Measurements from ENCODE around the gene MLLT6. TPM values are rescaled to one million over a fixed set of nuclear protein-coding genes. Genes with fewer than 3 reads are reported as not detected.

The MLLT6 gene
- total RNA-seq, 1 experiment from 2014 or later = 50.6 TPM

- no peaks in the 10 kb centered on the region for H3K9me3 ChIP-seq (ENCODE audit: control insufficient read depth, insufficient read depth, low read depth, low read length)
- H3K27me3 ChIP-seq (ENCODE audit: control insufficient read depth, insufficient read depth, low read length) = no peaks in the 10 kb centered on the region
- H3K4me1 ChIP-seq (ENCODE audit: control insufficient read depth, insufficient read depth, low read length) = no peaks in the 10 kb centered on the region
- BruUV-seq (replicated peaks) = no TSS peak
- H3K27ac ChIP-seq (ENCODE audit: low read length) = no peak overlapping the region
- ChIA-PET CTCF (no interaction called here), POLR2A (interaction anchor here (0.6 kb wide), 1 partner anchor 288 kb away, joined by 3 read pairs; no protein-coding TSS in a partner anchor)
- DNase-seq (ENCODE audit: low read depth, low spot score) (no peak), ATAC-seq (no peak)
- H3K4me3 ChIP-seq (ENCODE audit: low read depth in 2 of 2, low read length in 2 of 2) = no peak overlapping the region
- TF ChIP-seq, protein P1, sequence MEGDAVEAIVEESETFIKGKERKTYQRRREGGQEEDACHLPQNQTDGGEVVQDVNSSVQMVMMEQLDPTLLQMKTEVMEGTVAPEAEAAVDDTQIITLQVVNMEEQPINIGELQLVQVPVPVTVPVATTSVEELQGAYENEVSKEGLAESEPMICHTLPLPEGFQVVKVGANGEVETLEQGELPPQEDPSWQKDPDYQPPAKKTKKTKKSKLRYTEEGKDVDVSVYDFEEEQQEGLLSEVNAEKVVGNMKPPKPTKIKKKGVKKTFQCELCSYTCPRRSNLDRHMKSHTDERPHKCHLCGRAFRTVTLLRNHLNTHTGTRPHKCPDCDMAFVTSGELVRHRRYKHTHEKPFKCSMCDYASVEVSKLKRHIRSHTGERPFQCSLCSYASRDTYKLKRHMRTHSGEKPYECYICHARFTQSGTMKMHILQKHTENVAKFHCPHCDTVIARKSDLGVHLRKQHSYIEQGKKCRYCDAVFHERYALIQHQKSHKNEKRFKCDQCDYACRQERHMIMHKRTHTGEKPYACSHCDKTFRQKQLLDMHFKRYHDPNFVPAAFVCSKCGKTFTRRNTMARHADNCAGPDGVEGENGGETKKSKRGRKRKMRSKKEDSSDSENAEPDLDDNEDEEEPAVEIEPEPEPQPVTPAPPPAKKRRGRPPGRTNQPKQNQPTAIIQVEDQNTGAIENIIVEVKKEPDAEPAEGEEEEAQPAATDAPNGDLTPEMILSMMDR (IDR thresholded peaks at IDR 0.05) = no peak
- TF ChIP-seq SIN3A (IDR thresholded peaks at IDR 0.05; ENCODE audit: borderline replicate concordance, insufficient read depth, low read depth, low read length) (no peak), POLR2AphosphoS5 (IDR thresholded peaks at IDR 0.05; ENCODE audit: low read depth, low read length) (no peak), TCF7L2 (IDR thresholded peaks at IDR 0.05; ENCODE audit: low read depth, low read length) (no peak), REST (IDR thresholded peaks at IDR 0.05; ENCODE audit: insufficient read depth in 1 of 2, low read depth in 2 of 2, low read length in 1 of 2) (no peak)
- in situ Hi-C loops (cut with HindIII; ENCODE audit: low pct_unique_long_range_greater_than_20kb, low sequenced_read_pairs) = no loop called here
- intact Hi-C loops (cut with micrococcal nuclease; ENCODE audit: unreplicated experiment) = no loop called here
- no peaks in the 10 kb centered on the region for H3K36me3 ChIP-seq (ENCODE audit: control insufficient read depth, insufficient read depth, low read length)
These were observed 19.6 kb upstream of the MLLT6 start for GRCh38 chr17:38685491-38685890.

- ATAC-seq = no peak
- Histone ChIP-seq H3K36me3 (ENCODE audit: control insufficient read depth, insufficient read depth, low read length) (no peaks in the 10 kb centered on the region), H3K4me3 (ENCODE audit: low read depth in 2 of 2, low read length in 2 of 2) (no peak overlapping the region), H3K27ac (ENCODE audit: low read length) (no peak overlapping the region), H3K4me1 (ENCODE audit: control insufficient read depth, insufficient read depth, low read length) (no peaks in the 10 kb centered on the region), H3K27me3 (ENCODE audit: control insufficient read depth, insufficient read depth, low read length) (no peaks in the 10 kb centered on the region), H3K9me3 (ENCODE audit: control insufficient read depth, insufficient read depth, low read depth, low read length) (no peaks in the 10 kb centered on the region)
- ChIA-PET POLR2A (interaction anchor here (0.6 kb wide), 1 partner anchor 11 kb away, joined by 3 read pairs; no protein-coding TSS in a partner anchor), CTCF (interaction anchor here (0.7 kb wide), 1 partner anchor 1667 kb away, joined by 4 read pairs; no protein-coding TSS in a partner anchor)
- intact Hi-C loops (cut with micrococcal nuclease; ENCODE audit: unreplicated experiment) (no loop called here), in situ Hi-C loops (cut with HindIII; ENCODE audit: low pct_unique_long_range_greater_than_20kb, low sequenced_read_pairs) (no loop called here)
- no TSS peak for BruUV-seq (replicated peaks)
- TF ChIP-seq SIN3A (IDR thresholded peaks at IDR 0.05; ENCODE audit: borderline replicate concordance, insufficient read depth, low read depth, low read length) = no peak
- no peak for TF ChIP-seq REST (IDR thresholded peaks at IDR 0.05; ENCODE audit: insufficient read depth in 1 of 2, low read depth in 2 of 2, low read length in 1 of 2)
- TF ChIP-seq, protein P1 (IDR thresholded peaks at IDR 0.05) = no peak
- TF ChIP-seq POLR2AphosphoS5 (IDR thresholded peaks at IDR 0.05; ENCODE audit: low read depth, low read length) = no peak
- no peak for TF ChIP-seq TCF7L2 (IDR thresholded peaks at IDR 0.05; ENCODE audit: low read depth, low read length)
- DNase-seq (ENCODE audit: low read depth, low spot score) = no peak
These were observed 17.8 kb upstream of the MLLT6 start for GRCh38 chr17:38687286-38687685.

Measured in Panc1 (cell line).